Smooth muscle cell (in vitro differentiated cells): ENCODE measurements around the gene GJC2. TPM values are rescaled to one million over a fixed set of nuclear protein-coding genes. Genes with fewer than 3 reads are reported as not detected.
"Not testable (repeated sequence)": the region's sequence is repeated elsewhere in the genome, so short reads cannot be mapped to it uniquely, and the experiment has no call there.

Source experiments
- DNase-seq: peaks from one replicate; lab custom pipeline; 2025; ENCODE audit not compliant: unreplicated experiment; lab: John Stamatoyannopoulos, UW
- H2AFZ ChIP-seq: fragments of 200-600 bp; sonication (generic); 2 replicates; pipeline ENCODE4 v1.6.0; 2016; ENCODE audit warnings: antibody characterized with exemption, low read depth, mild to moderate bottlenecking
- H3F3A ChIP-seq: fragments of 200-600 bp; sonication (generic); 2 replicates; pipeline ENCODE4 v1.6.0; 2017; ENCODE audit warnings: antibody characterized with exemption, low read depth
- H3K27ac ChIP-seq: fragments of 200-600 bp; sonication (generic); 2 replicates; pipeline ENCODE4 v1.5.1; 2016; ENCODE audit warnings: low read depth, mild to moderate bottlenecking
- H3K27me3 ChIP-seq: fragments of 200-600 bp; sonication (generic); 2 replicates; pipeline ENCODE4 v1.6.1; 2016; ENCODE audit warnings: low read depth, mild to moderate bottlenecking
- H3K36me3 ChIP-seq: fragments of 200-600 bp; sonication (generic); 2 replicates; pipeline ENCODE4 v1.5.1; 2016; ENCODE audit warnings: low read depth
- H3K4me1 ChIP-seq: fragments of 200-600 bp; sonication (generic); 2 replicates; pipeline ENCODE4 v1.5.1; 2016; ENCODE audit warnings: low read depth
- H3K4me2 ChIP-seq: fragments of 200-600 bp; sonication (generic); 2 replicates; pipeline ENCODE4 v1.6.0; 2016; ENCODE audit warnings: mild to moderate bottlenecking
- H3K4me3 ChIP-seq: fragments of 200-600 bp; sonication (generic); 2 replicates; pipeline ENCODE4 v1.5.1; 2016; ENCODE audit warnings: mild to moderate bottlenecking
- H3K79me2 ChIP-seq: fragments of 200-600 bp; sonication (generic); 2 replicates; pipeline ENCODE4 v1.6.0; 2016; ENCODE audit warnings: low read depth, mild to moderate bottlenecking
- H3K9ac ChIP-seq: fragments of 200-600 bp; sonication (generic); 2 replicates; pipeline ENCODE4 v1.6.0; 2016; ENCODE audit warnings: low read depth
- H3K9me3 ChIP-seq: fragments of 200-600 bp; sonication (generic); replicated peaks from 2 replicates; pipeline ENCODE4 v1.5.1; 2016; ENCODE audit warnings: low read depth
- H4K20me1 ChIP-seq: fragments of 200-600 bp; sonication (generic); 2 replicates; pipeline ENCODE4 v1.6.0; 2016; ENCODE audit warnings: low read depth
- CTCF ChIP-seq: fragments of 200-600 bp; sonication (generic); IDR thresholded peaks from 2 replicates; pipeline ENCODE4 v1.5.1; 2017; ENCODE audit warnings: borderline replicate concordance, mild to moderate bottlenecking, antibody characterized with exemption; ENCODE audit not compliant: insufficient read depth, poor library complexity, severe bottlenecking
- WGBS: methylation state at CpG from one replicate; pipeline ENCODE4 v1.1.7; 2016; ENCODE audit warnings: low lambda C conversion rate; 5-methylcytosine and 5-hydroxymethylcytosine counted together
- polyA plus RNA-seq: library from polyadenylated mRNA; unstranded; fragments of >200 nt; fragmentation: Nextera tagmentation; extraction: Ambion mirVana; gene quantifications from 2 replicates; pipeline ENCODE4 v1.2.1, GENCODE V29; 2016
- total RNA-seq: library from RNA; depleted of rRNA; stranded (reverse); fragments of >200 nt; gene quantifications from 2 replicates; pipeline ENCODE4 v1.2.3, GENCODE V29; 2014

The GJC2 gene
- total and polyA plus RNA-seq, 2 experiments from 2014 or later = 0.29 TPM; not detected in 1

GRCh38 chr1:228181645-228182034 is 31.9 kb downstream of the GJC2 start:
- H3K4me2 ChIP-seq = no peak overlapping the region
- no peaks in the 10 kb centered on the region for H3K27me3 ChIP-seq
- no peak overlapping the region for H2AFZ ChIP-seq
- no peak for DNase-seq
- H3F3A ChIP-seq = no peaks in the 10 kb centered on the region
- TF ChIP-seq CTCF = no peak
- no peak overlapping the region for H3K4me3 ChIP-seq
- H3K9ac ChIP-seq = no peak overlapping the region
- H3K4me1 ChIP-seq = no peaks in the 10 kb centered on the region
- no peaks in the 10 kb centered on the region for H3K36me3 ChIP-seq
- H3K27ac ChIP-seq = no peak overlapping the region
- H3K9me3 ChIP-seq = no peaks in the 10 kb centered on the region
- no peaks in the 10 kb centered on the region for H4K20me1 ChIP-seq
- H3K79me2 ChIP-seq = no peaks in the 10 kb centered on the region
- WGBS = 93% methylated on average over 9 of the region's 9 CpGs

- H3K27ac ChIP-seq = no peak overlapping the region
- WGBS = 95% methylated on average over 10 of the region's 32 CpGs
Measured at GRCh38 chr1:228182296-228183030, 32.7 kb downstream of the GJC2 start.

GRCh38 chr1:228184152-228184551 is 34.4 kb downstream of the GJC2 start:
- Histone ChIP-seq H3K4me2 (no peak overlapping the region), H3K27ac (no peak overlapping the region), H3K36me3 (peaks cover 4% of the 10 kb centered on the region), H3K9ac (no peak overlapping the region), H3F3A (no peaks in the 10 kb centered on the region), H3K79me2 (no peaks in the 10 kb centered on the region), H3K4me1 (no peaks in the 10 kb centered on the region), H2AFZ (no peak overlapping the region), H4K20me1 (no peaks in the 10 kb centered on the region), H3K4me3 (no peak overlapping the region), H3K27me3 (no peaks in the 10 kb centered on the region), H3K9me3 (no peaks in the 10 kb centered on the region)
- no peak for TF ChIP-seq CTCF
- WGBS = 92% methylated on average over 7 of the region's 7 CpGs
- no peak for DNase-seq

More at GRCh38 chr1:228182296-228183030, 32.7 kb downstream of the GJC2 start:
- no peak for DNase-seq
- no peaks in the 10 kb centered on the region for H3F3A ChIP-seq
- no peak overlapping the region for H2AFZ ChIP-seq
- H3K4me3 ChIP-seq = no peak overlapping the region
- no peak overlapping the region for H3K4me2 ChIP-seq
- no peak for TF ChIP-seq CTCF
- no peaks in the 10 kb centered on the region for H3K36me3 ChIP-seq
- H3K27me3 ChIP-seq = no peaks in the 10 kb centered on the region
- no peaks in the 10 kb centered on the region for H3K4me1 ChIP-seq
- no peaks in the 10 kb centered on the region for H4K20me1 ChIP-seq
- no peaks in the 10 kb centered on the region for H3K9me3 ChIP-seq
- H3K79me2 ChIP-seq = no peaks in the 10 kb centered on the region
- no peak overlapping the region for H3K9ac ChIP-seq

- Histone ChIP-seq H3K27ac (no peak overlapping the region), H3K27me3 (no peaks in the 10 kb centered on the region), H3K9me3 (no peaks in the 10 kb centered on the region), H4K20me1 (no peaks in the 10 kb centered on the region), H2AFZ (no peak overlapping the region), H3K4me3 (no peak overlapping the region), H3K4me1 (no peaks in the 10 kb centered on the region), H3K4me2 (no peak overlapping the region), H3K36me3 (peaks cover 4% of the 10 kb centered on the region), H3K9ac (no peak overlapping the region), H3F3A (no peaks in the 10 kb centered on the region), H3K79me2 (no peaks in the 10 kb centered on the region)
- no peak for DNase-seq
- no peak for TF ChIP-seq CTCF
- 65% methylated on average over 11 of the region's 11 CpGs for WGBS
Measured at GRCh38 chr1:228185641-228185965, 35.9 kb downstream of the GJC2 start.

GRCh38 chr1:228188249-228188648 is 38.5 kb downstream of the GJC2 start:
- WGBS = 88% methylated on average over 2 of the region's 2 CpGs
- H3F3A ChIP-seq, H3K4me2 ChIP-seq, H3K79me2 ChIP-seq, H3K9ac ChIP-seq, H3K4me3 ChIP-seq, H2AFZ ChIP-seq, H3K36me3 ChIP-seq, H3K27me3 ChIP-seq, H3K27ac ChIP-seq, H3K9me3 ChIP-seq, H4K20me1 ChIP-seq, H3K4me1 ChIP-seq, DNase-seq: not testable (repeated sequence)
